OCI-LY3 (cell line): ENCODE results near the gene BZW2.

ENCODE experiments used
- CTCF ChIP-seq: fragments of 200-600, 300-600 bp; sonication (generic); IDR thresholded peaks from 2 replicates; pipeline ENCODE4 v1.5.1; 2014; ENCODE audit warnings: antibody characterized with exemption, low read length, low read depth
- EZH2phosphoT487 ChIP-seq: fragments of 200-600 bp; shearing (Covaris generic); IDR thresholded peaks from 2 replicates; pipeline ENCODE4 v1.6.1; 2018; ENCODE audit warnings: antibody characterized with exemption, mixed run types, low read depth

DNA sequence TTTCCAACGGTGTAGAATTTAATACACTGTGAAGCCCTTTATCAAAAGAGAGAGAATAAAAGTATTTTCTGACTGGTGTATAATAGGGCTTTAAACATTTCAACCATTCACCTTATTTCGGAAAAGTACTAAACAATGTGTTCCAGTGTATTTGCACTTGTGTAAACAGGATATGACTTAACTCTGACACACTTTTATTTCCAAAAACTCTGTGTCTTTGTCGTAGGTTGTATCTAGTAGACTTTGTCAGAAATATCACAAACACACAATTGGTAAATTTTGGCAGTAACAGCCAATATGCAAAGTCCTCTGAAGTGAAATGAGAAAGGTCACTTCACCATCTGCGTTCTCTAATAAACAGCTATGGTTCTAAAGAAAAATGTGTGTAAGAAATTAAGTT lies 97.3 kb downstream of the BZW2 start:
- TF ChIP-seq CTCF (no peak), EZH2phosphoT487 (no peak)
